Cardiac septum (tissue), 1 donor: ENCODE results near the gene SOAT1. TPM values are rescaled to one million over a fixed set of nuclear protein-coding genes. Genes with fewer than 3 reads are reported as not detected.
"Not testable (repeated sequence)": the region's sequence is repeated elsewhere in the genome, so short reads cannot be mapped to it uniquely, and the experiment has no call there.

Experiments
- DNase-seq: peaks from one replicate; pipeline ENCODE4 v3.0.0-alpha.2; 2020; ENCODE audit warnings: low spot score
- intact Hi-C: fragments of 100-400 bp; cut with DNase I; formaldehyde crosslinking; loops from one replicate; pipeline ENCODE4 v1.14.0; 2022
- long read RNA-seq: library from polyadenylated mRNA; unstranded; transcript quantifications from one replicate; pipeline ENCODE4 v2.0.0, GENCODE V29; 2021
- total RNA-seq: library from RNA; stranded (reverse); fragmentation: NEBNext Ultra II Directional; extraction: Animal tissue kit (Norgen Biotek cat#: 25700); gene quantifications from one replicate; pipeline ENCODE4 v1.2.1, GENCODE V29; 2021
- donor health status: DM: no; HTN: no; CAD: no.

The SOAT1 gene
- 9.8 TPM for total RNA-seq
- long read RNA-seq, full-length matches to known transcripts = 10 of 12 reads
- long read RNA-seq, partial matches to known transcripts = 0 of 12 reads
- long read RNA-seq, other reads (novel, unspliced or antisense) = 2 of 12 reads

- intact Hi-C loops = loop anchor here (2.0 to 5.0 kb wide), 2 partner anchors 74 to 211 kb away; partner anchors contain the start of genes AXDND1 and TOR3A
- DNase-seq = peak; percentile 96
These were observed at the start of gene SOAT1 for GRCh38 chr1:179293340-179294327. Gene SOAT1 (plus strand): TSS chr1:179293797. CDS start chr1:179302685, 8,888 bp downstream.

DNA sequence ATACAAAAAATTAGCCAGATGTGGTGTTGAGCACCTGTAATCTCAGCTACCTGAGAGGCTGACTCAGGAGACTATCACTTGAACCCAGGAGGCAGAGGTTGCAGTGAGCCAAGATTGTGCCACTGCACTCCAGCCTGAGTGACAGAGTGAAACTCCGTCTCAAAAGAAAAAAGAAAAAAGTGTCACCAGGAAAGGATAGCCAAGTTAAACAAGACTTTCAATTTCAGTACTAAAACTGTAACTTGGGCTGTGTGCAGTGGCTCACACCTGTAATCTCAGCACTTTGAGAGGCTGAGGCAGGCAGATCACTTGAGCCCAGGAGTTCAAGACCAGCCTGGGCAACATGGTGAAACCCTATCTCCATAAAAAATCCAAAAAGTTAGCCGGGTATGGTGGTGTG lies 48.2 kb upstream of the SOAT1 start:
- DNase-seq, intact Hi-C loops: not testable (repeated sequence)

- intact Hi-C loops = no loop called here
- DNase-seq = no peak
These were observed 45.7 kb upstream of the SOAT1 start for GRCh38 chr1:179247923-179248322.

DNA sequence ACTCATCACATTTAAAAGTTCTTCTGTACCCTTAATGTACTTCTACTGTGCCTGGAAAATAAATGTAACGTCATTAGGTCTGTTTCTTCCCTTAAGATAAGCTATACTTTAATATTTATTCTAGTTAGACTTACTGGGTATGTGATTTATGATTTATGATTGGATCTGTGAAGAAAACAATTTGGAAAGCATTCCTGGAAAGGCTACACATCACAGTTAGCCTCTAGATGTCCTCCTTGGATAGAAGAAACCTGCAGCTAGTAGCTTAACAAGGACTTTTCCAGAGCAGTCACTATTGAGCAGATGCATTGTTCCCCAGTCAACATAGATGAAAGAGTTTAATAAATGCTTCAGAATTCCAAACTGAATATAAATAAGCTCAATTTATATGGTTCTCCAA lies 41.9 kb upstream of the SOAT1 start:
- intact Hi-C loops = loop anchor here (5.0 kb wide), 1 partner anchor 121 kb away; no protein-coding TSS in a partner anchor
- no peak for DNase-seq

DNA sequence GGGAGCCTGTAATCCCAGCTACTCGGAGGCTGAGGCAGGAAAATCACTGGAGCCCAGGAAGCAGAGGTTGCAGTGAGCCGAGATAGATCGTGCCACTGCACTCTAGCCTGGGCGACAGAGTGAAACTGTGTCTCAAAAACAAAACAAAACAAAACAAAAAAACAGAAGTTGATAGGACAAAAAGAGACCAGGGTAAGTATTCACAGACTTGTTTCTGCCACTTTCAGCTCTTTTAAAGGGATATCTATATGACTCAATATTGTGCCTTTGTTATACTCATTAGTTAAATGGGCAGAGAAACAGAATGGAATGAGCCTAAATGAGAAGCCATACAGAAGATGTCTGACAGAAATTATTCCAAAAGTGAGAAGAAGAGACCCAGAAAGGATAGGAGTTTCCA lies 41.0 kb upstream of the SOAT1 start:
- intact Hi-C loops = loop anchor here (5.0 kb wide), 1 partner anchor 120 kb away; no protein-coding TSS in a partner anchor
- DNase-seq = no peak

- no peak for DNase-seq
- intact Hi-C loops = loop anchor here (5.0 kb wide), 1 partner anchor 119 kb away; no protein-coding TSS in a partner anchor
These were observed 40.2 kb upstream of the SOAT1 start for GRCh38 chr1:179253286-179253972.

GRCh38 chr1:179262183-179262582 lies 31.4 kb upstream of the SOAT1 start:
- DNase-seq = no peak
- intact Hi-C loops = no loop called here

DNA sequence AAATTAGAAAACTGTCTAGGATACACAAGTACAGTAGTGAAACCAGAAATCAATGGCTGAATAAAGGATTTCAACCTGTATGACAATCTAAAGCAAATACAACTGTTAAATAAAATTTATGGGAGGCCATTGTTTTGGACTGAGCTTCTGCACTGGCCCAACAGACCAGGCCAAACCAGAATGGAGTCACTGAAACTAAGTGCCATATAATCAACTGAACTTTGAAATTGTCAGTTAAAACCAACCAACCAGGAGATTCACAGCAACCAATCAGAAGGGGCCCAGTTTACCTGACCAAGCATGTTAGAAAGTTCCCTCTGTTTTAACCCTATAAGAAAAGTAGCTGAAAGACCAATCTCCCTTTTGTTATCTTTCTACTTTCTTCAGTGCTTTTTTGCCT lies 30.5 kb upstream of the SOAT1 start:
- DNase-seq = no peak
- intact Hi-C loops = no loop called here

DNA sequence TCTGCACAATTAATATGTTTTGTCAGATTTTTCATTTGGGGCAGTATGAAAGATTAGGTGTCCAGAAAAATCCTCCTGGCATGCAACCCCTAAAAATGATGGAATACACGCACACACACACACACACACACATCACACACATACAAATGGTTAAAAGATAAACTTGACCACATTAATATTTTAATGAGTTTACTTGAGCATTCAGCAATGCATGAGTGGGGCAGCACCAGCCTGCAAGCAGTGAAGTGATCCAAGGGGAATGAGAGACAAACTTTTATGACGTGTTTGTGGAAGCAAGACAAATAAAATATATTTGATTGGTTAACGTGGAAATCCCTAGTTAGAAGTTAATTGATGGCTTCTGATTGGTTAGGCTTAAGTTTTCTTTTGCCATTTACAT lies 29.1 kb upstream of the SOAT1 start:
- DNase-seq = no peak
- intact Hi-C loops = no loop called here

DNA sequence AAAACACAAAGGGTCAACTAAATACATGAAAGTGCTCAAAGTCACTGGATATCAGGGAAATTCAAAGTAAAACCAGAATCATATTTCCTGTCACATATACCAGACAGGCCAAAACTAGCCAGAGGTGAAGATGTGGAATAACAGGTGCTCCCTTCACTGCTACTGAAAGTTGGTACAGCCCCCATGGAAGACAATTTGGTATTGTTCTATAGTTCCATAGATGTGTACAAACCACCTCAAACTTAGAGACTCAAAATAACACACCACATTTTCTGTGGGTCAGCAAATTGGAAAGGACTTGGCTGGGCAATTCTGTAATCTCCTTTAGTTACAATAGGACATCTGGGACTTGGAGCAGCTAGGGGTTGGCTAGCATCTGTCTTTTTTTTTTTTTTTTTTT lies 24.5 kb upstream of the SOAT1 start:
- no peak for DNase-seq

DNA sequence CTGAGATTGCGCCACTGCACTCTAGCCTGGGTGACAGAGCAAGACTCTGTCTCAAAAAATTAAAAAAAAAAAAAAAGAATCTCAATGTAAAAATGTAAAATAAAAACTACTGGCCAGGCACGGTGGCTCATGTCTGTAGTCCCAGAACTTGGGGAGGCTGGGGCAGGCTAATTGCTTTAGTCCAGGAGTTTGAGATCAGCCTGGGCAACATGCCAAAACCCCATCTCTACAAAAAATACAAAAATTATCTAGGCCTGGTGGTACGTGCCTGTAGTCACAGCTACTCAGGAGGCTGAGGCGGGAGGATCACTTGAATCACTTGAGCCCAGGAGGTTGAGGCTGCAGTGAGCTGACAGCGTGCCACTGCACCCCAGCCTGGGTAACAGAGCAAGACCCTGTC lies 19.2 kb upstream of the SOAT1 start:
- DNase-seq, intact Hi-C loops: not testable (repeated sequence)

More for the DNA sequence above, 24.5 kb upstream of the SOAT1 start:
- intact Hi-C loops = no loop called here

DNA sequence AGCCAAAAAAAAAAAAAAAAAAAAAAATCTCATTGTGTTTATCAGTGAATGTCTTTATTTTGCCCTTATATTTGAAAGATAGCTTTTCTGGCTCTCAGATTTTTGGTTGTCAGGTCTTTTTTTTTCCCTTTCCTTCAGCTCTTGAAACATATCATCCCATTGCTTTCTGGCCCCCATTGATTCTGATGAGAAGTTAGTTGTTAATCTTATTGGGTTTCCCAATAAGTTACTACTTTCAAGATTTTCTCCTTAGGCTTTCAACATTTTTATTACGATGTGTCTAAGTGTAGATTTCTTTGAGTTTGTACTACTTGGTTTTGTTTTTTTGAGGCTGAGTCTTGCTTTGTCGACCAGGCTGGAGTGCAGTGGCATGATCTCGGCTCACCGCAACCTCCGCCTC lies 14.7 kb upstream of the SOAT1 start:
- intact Hi-C loops = no loop called here
- DNase-seq = no peak

DNA sequence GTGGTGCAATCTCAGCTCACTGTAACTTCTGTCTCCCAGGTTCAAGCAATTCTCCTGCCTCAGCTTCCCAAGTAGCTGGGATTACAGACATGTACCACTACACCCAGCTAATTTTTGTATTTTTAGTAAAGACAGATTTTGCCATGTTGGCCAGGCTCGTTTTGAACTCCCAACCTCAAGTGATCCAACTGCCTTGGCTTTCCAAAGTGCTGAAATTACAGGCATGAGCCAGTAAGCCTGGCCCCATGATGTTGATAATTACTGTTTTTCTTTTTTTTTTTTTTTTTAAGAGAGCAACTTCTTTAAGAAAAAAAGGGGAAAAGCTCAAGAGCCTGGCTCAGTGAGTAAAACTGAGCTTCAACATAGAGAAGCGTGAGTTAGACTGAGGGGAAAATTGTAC lies 9.6 kb upstream of the SOAT1 start:
- no peak for DNase-seq
- intact Hi-C loops = no loop called here

GRCh38 chr1:179287946-179288345 lies 5.7 kb upstream of the SOAT1 start:
- no peak for DNase-seq
- intact Hi-C loops = no loop called here

DNA sequence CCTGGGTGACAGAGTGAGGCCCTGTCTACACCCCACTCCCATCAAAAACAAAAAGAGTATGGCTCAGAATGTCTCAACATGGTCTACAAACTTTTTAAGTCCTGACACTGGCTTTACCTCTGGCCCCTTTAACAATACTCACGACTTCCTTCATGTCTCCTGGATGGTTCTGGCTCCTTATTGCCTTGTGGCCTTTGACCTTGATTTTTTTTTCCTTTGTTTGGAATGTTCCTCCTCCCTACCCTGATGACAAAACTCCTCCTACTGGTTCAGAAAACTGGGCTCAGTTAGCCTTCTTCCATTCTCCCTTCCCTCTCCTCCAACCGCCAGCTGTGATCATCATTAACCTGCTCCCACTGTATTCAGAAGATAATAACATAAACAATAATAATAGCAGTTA lies 4.6 kb upstream of the SOAT1 start:
- intact Hi-C loops = no loop called here

DNA sequence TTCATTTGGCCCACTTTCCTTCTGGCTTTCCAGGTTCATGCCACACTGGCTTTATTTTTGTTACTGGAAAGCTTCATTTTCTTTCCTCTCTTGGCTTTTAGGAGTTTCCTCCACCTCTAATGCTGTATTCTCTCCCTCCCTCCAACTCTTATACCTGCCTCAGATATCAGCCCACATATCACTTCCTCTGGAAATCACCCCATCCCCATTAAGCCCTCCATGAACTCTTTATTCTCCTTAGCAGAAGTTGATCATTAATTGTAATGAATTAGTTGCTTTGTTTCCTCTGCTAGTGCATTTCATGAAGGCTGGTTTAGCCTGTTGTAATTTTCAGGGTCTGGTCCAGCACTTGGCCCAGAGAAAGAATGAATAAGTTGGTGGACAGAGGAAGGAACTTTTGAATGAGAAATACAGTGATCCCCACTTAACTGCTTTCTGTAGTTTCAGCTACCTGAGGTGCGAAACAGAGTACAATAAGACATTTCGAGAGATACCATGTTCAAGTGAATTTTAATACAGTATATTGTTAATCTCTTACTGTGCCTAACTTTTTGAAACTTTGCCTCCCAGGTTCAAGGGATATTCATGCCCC lies 1.7 kb downstream of the SOAT1 start:
- intact Hi-C loops = no loop called here
- DNase-seq = no peak

More for the DNA sequence above, 4.6 kb upstream of the SOAT1 start:
- DNase-seq = no peak

- intact Hi-C loops = no loop called here
These were observed 2.9 kb downstream of the SOAT1 start for GRCh38 chr1:179296356-179297104.

DNA sequence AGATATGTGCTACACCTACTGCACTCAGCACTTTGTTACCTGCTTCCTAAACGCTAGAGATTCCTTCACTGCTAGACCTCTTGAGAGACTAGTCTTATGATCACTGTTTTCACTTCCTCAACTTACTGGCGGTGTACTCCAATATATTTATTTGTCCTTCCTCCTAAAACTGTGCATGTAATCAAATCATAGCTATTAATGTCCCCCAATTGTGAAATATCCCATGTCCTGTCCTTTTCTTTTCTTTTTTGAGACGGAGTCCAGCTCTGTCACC lies 3.4 kb downstream of the SOAT1 start:
- no peak for DNase-seq
- intact Hi-C loops = no loop called here

More at GRCh38 chr1:179296356-179297104, 2.9 kb downstream of the SOAT1 start:
- no peak for DNase-seq

GRCh38 chr1:179298952-179299351 lies 5.4 kb downstream of the SOAT1 start:
- intact Hi-C loops = no loop called here
- DNase-seq = no peak
